Measurements from ENCODE around the gene NAB2.

DNA sequence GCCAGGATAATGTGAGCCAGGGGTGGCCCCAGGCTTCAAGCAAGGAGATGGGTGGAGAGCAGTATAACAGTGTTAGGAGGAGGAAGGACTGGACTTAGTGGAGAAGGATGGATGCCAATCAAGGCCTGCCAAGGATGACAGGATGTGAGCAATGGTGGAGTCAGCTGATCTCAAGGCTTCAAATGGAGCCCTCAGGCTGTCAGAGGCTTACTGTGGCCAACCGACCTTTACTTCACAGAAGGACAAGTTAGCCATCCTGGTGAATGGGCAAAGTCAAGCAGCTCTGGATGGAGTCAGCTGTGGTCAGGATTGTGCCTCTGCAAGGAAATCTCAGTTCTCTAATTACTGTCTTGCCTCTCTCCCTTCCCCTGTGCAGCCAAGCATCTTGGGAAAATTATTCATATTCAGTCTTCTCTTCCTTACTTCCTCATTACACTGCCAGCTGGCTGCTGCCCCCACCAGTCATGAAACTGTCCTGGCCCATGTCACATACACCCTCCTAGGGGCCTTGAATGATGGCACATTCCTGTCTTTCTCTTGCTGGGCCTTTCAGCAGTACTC lies 29.9 kb downstream of the NAB2 start:
- TF ChIP-seq, protein P1, sequence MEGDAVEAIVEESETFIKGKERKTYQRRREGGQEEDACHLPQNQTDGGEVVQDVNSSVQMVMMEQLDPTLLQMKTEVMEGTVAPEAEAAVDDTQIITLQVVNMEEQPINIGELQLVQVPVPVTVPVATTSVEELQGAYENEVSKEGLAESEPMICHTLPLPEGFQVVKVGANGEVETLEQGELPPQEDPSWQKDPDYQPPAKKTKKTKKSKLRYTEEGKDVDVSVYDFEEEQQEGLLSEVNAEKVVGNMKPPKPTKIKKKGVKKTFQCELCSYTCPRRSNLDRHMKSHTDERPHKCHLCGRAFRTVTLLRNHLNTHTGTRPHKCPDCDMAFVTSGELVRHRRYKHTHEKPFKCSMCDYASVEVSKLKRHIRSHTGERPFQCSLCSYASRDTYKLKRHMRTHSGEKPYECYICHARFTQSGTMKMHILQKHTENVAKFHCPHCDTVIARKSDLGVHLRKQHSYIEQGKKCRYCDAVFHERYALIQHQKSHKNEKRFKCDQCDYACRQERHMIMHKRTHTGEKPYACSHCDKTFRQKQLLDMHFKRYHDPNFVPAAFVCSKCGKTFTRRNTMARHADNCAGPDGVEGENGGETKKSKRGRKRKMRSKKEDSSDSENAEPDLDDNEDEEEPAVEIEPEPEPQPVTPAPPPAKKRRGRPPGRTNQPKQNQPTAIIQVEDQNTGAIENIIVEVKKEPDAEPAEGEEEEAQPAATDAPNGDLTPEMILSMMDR (IDR thresholded peaks at IDR 0.05): no peak
- TF ChIP-seq RCOR1 (IDR thresholded peaks at IDR 0.05; ENCODE audit: low read depth, low read length): no peak
- TF ChIP-seq EHF (CRISPR knock-in tag; IDR thresholded peaks at IDR 0.05): no peak
- TF ChIP-seq TP53 (CRISPR knock-in tag; IDR thresholded peaks at IDR 0.05): no peak
- no peak for TF ChIP-seq JUNB (IDR thresholded peaks at IDR 0.05)
- no peak for TF ChIP-seq SREBF2 (IDR thresholded peaks at IDR 0.05)
- TF ChIP-seq MAFK (IDR thresholded peaks at IDR 0.05; ENCODE audit: partially characterized antibody): no peak
- TF ChIP-seq NPAS2 (CRISPR knock-in tag; IDR thresholded peaks at IDR 0.05; ENCODE audit: borderline replicate concordance): no peak
- no peak for TF ChIP-seq SMC3 (IDR thresholded peaks at IDR 0.05)
- no peak for TF ChIP-seq ESRRA (IDR thresholded peaks at IDR 0.05; ENCODE audit: borderline replicate concordance, low read length)
- TF ChIP-seq MAZ (IDR thresholded peaks at IDR 0.05; ENCODE audit: borderline replicate concordance, low read depth, low read length): no peak
- TF ChIP-seq POLR2A (IDR thresholded peaks at IDR 0.05; ENCODE audit: low read length): no peak

Measured in A549 (cell line).